Measurements from ENCODE around the gene GAS2L2.
A peak's percentile ranks its signal among the peaks of the same experiment; 100 is the strongest.

Gene GAS2L2

GRCh38 chr17:35714988-35715387, 38.1 kb downstream of the GAS2L2 start:
- no peaks in the 10 kb centered on the region for H3K27me3 ChIP-seq (replicated peaks)
- no peak overlapping the region for H3K4me3 ChIP-seq (ENCODE audit: low read depth, low read length)
- TF ChIP-seq, protein P1, sequence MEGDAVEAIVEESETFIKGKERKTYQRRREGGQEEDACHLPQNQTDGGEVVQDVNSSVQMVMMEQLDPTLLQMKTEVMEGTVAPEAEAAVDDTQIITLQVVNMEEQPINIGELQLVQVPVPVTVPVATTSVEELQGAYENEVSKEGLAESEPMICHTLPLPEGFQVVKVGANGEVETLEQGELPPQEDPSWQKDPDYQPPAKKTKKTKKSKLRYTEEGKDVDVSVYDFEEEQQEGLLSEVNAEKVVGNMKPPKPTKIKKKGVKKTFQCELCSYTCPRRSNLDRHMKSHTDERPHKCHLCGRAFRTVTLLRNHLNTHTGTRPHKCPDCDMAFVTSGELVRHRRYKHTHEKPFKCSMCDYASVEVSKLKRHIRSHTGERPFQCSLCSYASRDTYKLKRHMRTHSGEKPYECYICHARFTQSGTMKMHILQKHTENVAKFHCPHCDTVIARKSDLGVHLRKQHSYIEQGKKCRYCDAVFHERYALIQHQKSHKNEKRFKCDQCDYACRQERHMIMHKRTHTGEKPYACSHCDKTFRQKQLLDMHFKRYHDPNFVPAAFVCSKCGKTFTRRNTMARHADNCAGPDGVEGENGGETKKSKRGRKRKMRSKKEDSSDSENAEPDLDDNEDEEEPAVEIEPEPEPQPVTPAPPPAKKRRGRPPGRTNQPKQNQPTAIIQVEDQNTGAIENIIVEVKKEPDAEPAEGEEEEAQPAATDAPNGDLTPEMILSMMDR (IDR thresholded peaks at IDR 0.05; ENCODE audit: low read depth, low read length, missing control alignments): no peak
- H3K27ac ChIP-seq: no peak overlapping the region
- no peak for DNase-seq
- H3K36me3 ChIP-seq (replicated peaks): peaks cover 35% of the 10 kb centered on the region
- in situ Hi-C loops (cut with HindIII; ENCODE audit: low pct_ligation_motif_present, low sequenced_read_pairs): no loop called here

DNA sequence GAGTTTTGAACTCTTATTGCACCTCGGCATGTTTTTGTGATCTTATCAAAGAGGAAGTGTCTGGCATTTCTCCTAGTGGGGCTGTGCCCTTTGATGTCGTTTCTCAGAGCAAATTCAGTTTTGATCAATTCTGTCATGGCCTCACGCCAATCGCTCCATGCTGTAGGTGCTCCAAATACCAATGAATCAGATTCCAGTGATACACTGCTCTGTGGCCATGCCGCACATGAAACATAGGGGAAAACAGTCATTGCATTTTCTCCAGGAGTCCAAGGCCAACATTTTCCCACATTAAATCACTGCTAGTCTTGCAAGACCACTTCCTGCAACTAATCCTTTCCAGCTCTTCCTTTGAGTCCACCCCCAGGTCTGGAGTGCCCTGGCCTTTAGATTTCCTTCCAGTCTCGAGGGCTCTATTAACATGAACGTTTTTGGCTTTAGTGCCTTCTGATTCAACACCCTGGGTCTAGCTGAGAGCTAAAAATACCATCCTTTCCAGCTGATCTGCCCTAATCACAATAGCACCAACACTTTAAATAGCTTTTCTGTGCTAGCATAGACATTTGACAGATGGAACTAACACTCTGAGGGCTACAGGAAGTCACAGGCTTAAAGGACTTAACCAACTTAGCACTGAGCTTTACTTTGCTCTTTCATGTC, 39.8 kb downstream of the GAS2L2 start:
- TF ChIP-seq, protein P1 (IDR thresholded peaks at IDR 0.05; ENCODE audit: low read depth, low read length, missing control alignments): no peak
- in situ Hi-C loops (cut with HindIII; ENCODE audit: low pct_ligation_motif_present, low sequenced_read_pairs): no loop called here

DNA sequence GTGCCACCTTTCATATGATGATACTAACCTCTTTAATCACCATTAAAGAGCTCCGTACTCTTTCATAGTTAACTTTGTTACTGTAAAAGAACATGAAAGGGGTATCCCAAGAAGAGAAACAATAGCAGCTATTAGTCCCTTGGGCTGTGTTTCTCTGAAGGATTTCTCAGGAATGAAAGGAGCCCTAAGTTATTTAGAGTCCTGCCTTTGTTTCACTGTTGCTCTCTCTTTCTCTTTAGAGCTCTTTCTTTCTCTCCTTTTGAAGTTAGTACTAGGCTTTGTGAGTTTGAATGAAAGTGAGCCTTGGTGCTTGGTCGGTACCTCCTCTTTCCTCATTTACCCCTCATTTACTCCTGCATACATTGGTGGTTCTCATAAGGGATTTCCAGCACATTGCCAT, 42.1 kb downstream of the GAS2L2 start:
- H3K4me3 ChIP-seq (ENCODE audit: low read depth, low read length): no peak overlapping the region
- no peaks in the 10 kb centered on the region for H3K27me3 ChIP-seq (replicated peaks)
- H3K36me3 ChIP-seq (replicated peaks): peaks cover 25% of the 10 kb centered on the region
- in situ Hi-C loops (cut with HindIII; ENCODE audit: low pct_ligation_motif_present, low sequenced_read_pairs): no loop called here
- H3K27ac ChIP-seq: no peak overlapping the region
- TF ChIP-seq, protein P1 (IDR thresholded peaks at IDR 0.05; ENCODE audit: low read depth, low read length, missing control alignments): no peak
- no peak for DNase-seq

More for the DNA sequence above, 39.8 kb downstream of the GAS2L2 start:
- no peak overlapping the region for H3K4me3 ChIP-seq (ENCODE audit: low read depth, low read length)
- H3K27ac ChIP-seq: peak overlapping the region; percentile 38
- H3K36me3 ChIP-seq (replicated peaks): peaks cover 40% of the 10 kb centered on the region
- no peaks in the 10 kb centered on the region for H3K27me3 ChIP-seq (replicated peaks)
- DNase-seq: peak; percentile 82

GRCh38 chr17:35709874-35710273, 43.2 kb downstream of the GAS2L2 start:
- TF ChIP-seq, protein P1 (IDR thresholded peaks at IDR 0.05; ENCODE audit: low read depth, low read length, missing control alignments): no peak
- Histone ChIP-seq H3K4me3 (ENCODE audit: low read depth, low read length) (no peak overlapping the region), H3K27me3 (replicated peaks) (no peaks in the 10 kb centered on the region), H3K36me3 (replicated peaks) (peaks cover 20% of the 10 kb centered on the region), H3K27ac (no peak overlapping the region)
- in situ Hi-C loops (cut with HindIII; ENCODE audit: low pct_ligation_motif_present, low sequenced_read_pairs): no loop called here
- DNase-seq: no peak

GRCh38 chr17:35708951-35709350, 44.1 kb downstream of the GAS2L2 start:
- H3K27ac ChIP-seq: no peak overlapping the region
- no peak for DNase-seq
- in situ Hi-C loops (cut with HindIII; ENCODE audit: low pct_ligation_motif_present, low sequenced_read_pairs): no loop called here
- peaks cover 20% of the 10 kb centered on the region for H3K36me3 ChIP-seq (replicated peaks)
- H3K4me3 ChIP-seq (ENCODE audit: low read depth, low read length): no peak overlapping the region
- no peaks in the 10 kb centered on the region for H3K27me3 ChIP-seq (replicated peaks)
- TF ChIP-seq, protein P1 (IDR thresholded peaks at IDR 0.05; ENCODE audit: low read depth, low read length, missing control alignments): no peak

GRCh38 chr17:35708149-35708548, 44.9 kb downstream of the GAS2L2 start:
- TF ChIP-seq, protein P1 (IDR thresholded peaks at IDR 0.05; ENCODE audit: low read depth, low read length, missing control alignments): no peak
- in situ Hi-C loops (cut with HindIII; ENCODE audit: low pct_ligation_motif_present, low sequenced_read_pairs): no loop called here
- Histone ChIP-seq H3K27ac (no peak overlapping the region), H3K4me3 (ENCODE audit: low read depth, low read length) (no peak overlapping the region), H3K36me3 (replicated peaks) (peaks cover 20% of the 10 kb centered on the region), H3K27me3 (replicated peaks) (no peaks in the 10 kb centered on the region)
- DNase-seq: no peak

All from brain microvascular endothelial cell (primary cell).